Activated CD8-positive, alpha-beta T cell treated with anti-CD3 and anti-CD28 coated beads for 36 hours (primary cell): ENCODE data around the gene PIGC. TPM values are rescaled to one million over a fixed set of nuclear protein-coding genes. Genes with fewer than 3 reads are reported as not detected.

ENCODE experiments used
- ATAC-seq: fragments of 200-7000 bp; cut with Tn5 transposase; one replicate; pipeline ENCODE4 v1.10.0; 2021; ENCODE audit warnings: mild to moderate bottlenecking, moderate library complexity
- CTCF ChIA-PET: fragments of 350-600 bp; sonication (Branson Sonifier 250); formaldehyde crosslinking; loops from one replicate; lab custom pipeline; 2021; ENCODE audit warnings: antibody characterized with exemption; lab: Charles Lee
- POLR2A ChIA-PET: fragments of 350-600 bp; sonication (Branson Sonifier 250); formaldehyde crosslinking; loops from one replicate; lab custom pipeline; 2021; ENCODE audit warnings: antibody characterized with exemption; lab: Charles Lee
- DNase-seq: peaks from one replicate; pipeline ENCODE4 v3.0.0-alpha.2; 2020
- H3K27ac Mint-ChIP-seq: one replicate; pipeline ENCODE4 v1.8.0; 2021; ENCODE audit warnings: mild to moderate bottlenecking, mixed read lengths
- H3K27me3 Mint-ChIP-seq: one replicate; pipeline ENCODE4 v1.8.0; 2021; ENCODE audit warnings: mixed read lengths
- H3K36me3 Mint-ChIP-seq: one replicate; pipeline ENCODE4 v1.8.0; 2021; ENCODE audit warnings: low read depth, mixed read lengths
- H3K4me1 Mint-ChIP-seq: one replicate; pipeline ENCODE4 v1.8.0; 2021; ENCODE audit warnings: low read depth, mixed read lengths
- H3K4me3 Mint-ChIP-seq: one replicate; pipeline ENCODE4 v1.8.0; 2021; ENCODE audit warnings: mild to moderate bottlenecking, moderate library complexity, mixed read lengths
- H3K9me3 Mint-ChIP-seq: one replicate; pipeline ENCODE4 v1.8.0; 2021; ENCODE audit warnings: mixed read lengths
- intact Hi-C: fragments of 100-400 bp; cut with micrococcal nuclease; formaldehyde crosslinking; loops from one replicate; pipeline ENCODE4 v1.10.0; 2022
- total RNA-seq, 2 experiments: library from RNA; stranded (reverse); gene quantifications; one replicate each; pipeline ENCODE4 v1.2.3, GENCODE V29; 2021
- TF ChIP-seq, protein P1 (sequence below): fragments of 200-600 bp; IDR thresholded peaks from one replicate; pipeline ENCODE4 v1.8.0; 2022; ENCODE audit warnings: antibody characterized with exemption, mild to moderate bottlenecking

PIGC gene
- total RNA-seq, 2 experiments from 2014 or later, result 17.8 to 19.5 TPM

GRCh38 chr1:172414331-172414730 lies 29.5 kb downstream of the PIGC start:
- intact Hi-C loops, result no loop called here
- TF ChIP-seq, protein P1, sequence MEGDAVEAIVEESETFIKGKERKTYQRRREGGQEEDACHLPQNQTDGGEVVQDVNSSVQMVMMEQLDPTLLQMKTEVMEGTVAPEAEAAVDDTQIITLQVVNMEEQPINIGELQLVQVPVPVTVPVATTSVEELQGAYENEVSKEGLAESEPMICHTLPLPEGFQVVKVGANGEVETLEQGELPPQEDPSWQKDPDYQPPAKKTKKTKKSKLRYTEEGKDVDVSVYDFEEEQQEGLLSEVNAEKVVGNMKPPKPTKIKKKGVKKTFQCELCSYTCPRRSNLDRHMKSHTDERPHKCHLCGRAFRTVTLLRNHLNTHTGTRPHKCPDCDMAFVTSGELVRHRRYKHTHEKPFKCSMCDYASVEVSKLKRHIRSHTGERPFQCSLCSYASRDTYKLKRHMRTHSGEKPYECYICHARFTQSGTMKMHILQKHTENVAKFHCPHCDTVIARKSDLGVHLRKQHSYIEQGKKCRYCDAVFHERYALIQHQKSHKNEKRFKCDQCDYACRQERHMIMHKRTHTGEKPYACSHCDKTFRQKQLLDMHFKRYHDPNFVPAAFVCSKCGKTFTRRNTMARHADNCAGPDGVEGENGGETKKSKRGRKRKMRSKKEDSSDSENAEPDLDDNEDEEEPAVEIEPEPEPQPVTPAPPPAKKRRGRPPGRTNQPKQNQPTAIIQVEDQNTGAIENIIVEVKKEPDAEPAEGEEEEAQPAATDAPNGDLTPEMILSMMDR, result no peak
- CTCF ChIA-PET, result interaction anchor here (4.2 kb wide), 1 partner anchor 16 kb away, joined by 42 read pairs; no protein-coding TSS in a partner anchor
- H3K4me1 Mint-ChIP-seq, result peaks cover 7% of the 10 kb centered on the region
- no peak for DNase-seq
- no peaks in the 10 kb centered on the region for H3K9me3 Mint-ChIP-seq
- H3K36me3 Mint-ChIP-seq, result no peaks in the 10 kb centered on the region
- no peaks in the 10 kb centered on the region for H3K27me3 Mint-ChIP-seq
- H3K27ac Mint-ChIP-seq, result no peak overlapping the region
- POLR2A ChIA-PET, result no interaction called here
- ATAC-seq, result no peak
- H3K4me3 Mint-ChIP-seq, result no peak overlapping the region

- Mint-ChIP-seq H3K9me3 (no peaks in the 10 kb centered on the region), H3K27ac (no peak overlapping the region), H3K4me1 (peaks cover 5% of the 10 kb centered on the region), H3K4me3 (no peak overlapping the region), H3K27me3 (no peaks in the 10 kb centered on the region), H3K36me3 (no peaks in the 10 kb centered on the region)
- POLR2A ChIA-PET, result no interaction called here
- DNase-seq (no peak), ATAC-seq (peak; percentile 42)
- intact Hi-C loops, result no loop called here
- TF ChIP-seq, protein P1, result no peak
- CTCF ChIA-PET, result interaction anchor here (0.7 to 1.4 kb wide), 4 partner anchors 9 to 410 kb away, joined by 3 to 5 read pairs (median 4); partner anchors contain the start of gene C1orf105
Measured at GRCh38 chr1:172411791-172412338, 32.0 kb downstream of the PIGC start.

DNA sequence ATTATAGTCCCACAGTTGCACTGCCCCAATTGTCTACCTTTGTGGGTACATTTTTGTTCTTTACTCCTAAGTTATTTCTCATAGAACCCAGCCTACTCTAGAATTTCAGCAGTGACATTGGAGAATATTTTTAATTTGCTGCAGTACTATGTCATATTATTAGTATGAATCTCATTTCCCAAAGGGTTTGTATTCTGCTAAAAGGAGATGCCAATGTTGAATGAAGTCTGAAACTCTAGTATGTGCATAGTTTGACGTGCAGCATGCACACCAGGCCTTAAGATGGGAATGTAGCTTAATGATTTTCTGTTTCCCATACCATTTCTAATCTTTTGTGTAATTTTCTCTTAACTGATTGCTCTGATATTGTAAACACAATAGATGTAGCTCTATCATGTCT lies 33.8 kb downstream of the PIGC start:
- ATAC-seq (no peak), DNase-seq (no peak)
- TF ChIP-seq, protein P1, result no peak
- intact Hi-C loops, result no loop called here
- Mint-ChIP-seq H3K4me1 (peaks cover 12% of the 10 kb centered on the region), H3K4me3 (no peak overlapping the region), H3K9me3 (no peaks in the 10 kb centered on the region), H3K36me3 (no peaks in the 10 kb centered on the region), H3K27ac (no peak overlapping the region), H3K27me3 (no peaks in the 10 kb centered on the region)
- POLR2A ChIA-PET, result no interaction called here
- CTCF ChIA-PET, result interaction anchor here (1.3 to 2.0 kb wide), 2 partner anchors 11 to 20 kb away, joined by 4 to 5 read pairs; no protein-coding TSS in a partner anchor

DNA sequence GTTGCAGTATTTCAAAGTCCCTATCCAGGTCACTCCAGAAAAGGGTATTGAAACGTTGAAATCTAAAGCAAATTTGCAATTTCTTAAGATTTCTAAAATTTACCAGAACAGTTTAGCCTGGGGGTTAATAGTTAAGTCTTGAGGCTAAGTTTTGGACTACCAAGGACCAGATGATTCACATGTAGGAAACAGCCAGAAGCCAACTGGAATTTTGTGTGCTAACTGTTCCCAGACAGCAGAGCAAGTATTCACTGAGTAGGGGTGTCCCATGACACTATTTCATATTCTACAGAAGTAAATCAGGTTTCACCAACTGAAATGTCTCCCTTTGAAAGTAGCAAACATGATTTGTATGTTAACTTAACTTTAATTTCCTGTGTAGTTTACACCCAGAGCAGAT lies 34.9 kb downstream of the PIGC start:
- no peak for ATAC-seq
- intact Hi-C loops, result no loop called here
- POLR2A ChIA-PET, result interaction anchor here (0.6 to 1.0 kb wide), 2 partner anchors 9 to 12 kb away, joined by 3 to 4 read pairs; partner anchors contain the start of gene C1orf105

GRCh38 chr1:172406968-172407367 lies 36.9 kb downstream of the PIGC start:
- TF ChIP-seq, protein P1, result no peak
- Mint-ChIP-seq H3K27ac (no peak overlapping the region), H3K4me1 (peaks cover 18% of the 10 kb centered on the region), H3K4me3 (no peak overlapping the region), H3K27me3 (no peaks in the 10 kb centered on the region), H3K36me3 (no peaks in the 10 kb centered on the region), H3K9me3 (no peaks in the 10 kb centered on the region)
- no peak for DNase-seq
- ChIA-PET CTCF (no interaction called here), POLR2A (no interaction called here)
- intact Hi-C loops, result no loop called here
- no peak for ATAC-seq

More for the DNA sequence above, 34.9 kb downstream of the PIGC start:
- peaks cover 12% of the 10 kb centered on the region for H3K4me1 Mint-ChIP-seq
- TF ChIP-seq, protein P1, result no peak
- DNase-seq, result no peak
- H3K9me3 Mint-ChIP-seq, result no peaks in the 10 kb centered on the region
- H3K4me3 Mint-ChIP-seq, result no peak overlapping the region
- H3K27me3 Mint-ChIP-seq, result no peaks in the 10 kb centered on the region
- H3K36me3 Mint-ChIP-seq, result no peaks in the 10 kb centered on the region
- no peak overlapping the region for H3K27ac Mint-ChIP-seq
- CTCF ChIA-PET, result interaction anchor here (1.3 to 2.0 kb wide), 2 partner anchors 10 to 21 kb away, joined by 4 to 5 read pairs; no protein-coding TSS in a partner anchor
